HUDEP-2 (cell line): ENCODE results near the gene CTNNAL1.

Experiments used
- DNase-seq, 76 experiments: peaks; one replicate each; lab custom pipeline; 2025; ENCODE audit not compliant: unreplicated experiment in 76 of 76; lab: John Stamatoyannopoulos, UW

CTNNAL1 gene

GRCh38 chr9:109028457-109028856, 15.2 kb upstream of the CTNNAL1 start:
- no peak for DNase-seq

GRCh38 chr9:109027176-109027575, 13.9 kb upstream of the CTNNAL1 start:
- peak in 1 of 76 experiments; percentile 2 for DNase-seq

- DNase-seq = no peak
Observed at GRCh38 chr9:109026306-109026705, 13.0 kb upstream of the CTNNAL1 start.

- no peak for DNase-seq
Observed at GRCh38 chr9:109022873-109023272, 9.6 kb upstream of the CTNNAL1 start.

GRCh38 chr9:109020581-109021511, 7.5 kb upstream of the CTNNAL1 start:
- no peak for DNase-seq

GRCh38 chr9:109020113-109020512, 6.8 kb upstream of the CTNNAL1 start:
- no peak for DNase-seq

GRCh38 chr9:109019420-109019819, 6.1 kb upstream of the CTNNAL1 start:
- no peak for DNase-seq

- DNase-seq = no peak
Observed at GRCh38 chr9:109017493-109017892, 4.2 kb upstream of the CTNNAL1 start.

DNA sequence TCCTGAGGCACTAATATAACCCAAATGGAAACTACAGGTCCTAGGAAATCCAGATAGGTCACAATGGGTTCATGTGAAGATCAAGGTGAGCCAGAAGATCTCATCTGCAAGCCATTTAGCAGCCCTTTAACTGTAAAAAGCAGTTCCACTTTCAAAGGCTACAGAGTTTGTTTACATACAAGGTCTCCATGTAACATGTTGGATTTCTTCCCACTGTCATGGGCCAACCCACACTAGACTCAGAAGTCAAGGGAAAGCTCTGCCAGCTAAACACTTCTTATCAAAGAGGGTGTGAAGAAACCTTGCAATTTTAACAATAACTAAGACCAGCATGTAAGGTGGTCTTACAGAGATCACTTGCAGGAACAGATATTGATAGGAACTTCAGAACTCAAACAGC, 3.8 kb upstream of the CTNNAL1 start:
- DNase-seq = no peak

- DNase-seq = no peak
Observed at GRCh38 chr9:109016132-109016531, 2.8 kb upstream of the CTNNAL1 start.

DNA sequence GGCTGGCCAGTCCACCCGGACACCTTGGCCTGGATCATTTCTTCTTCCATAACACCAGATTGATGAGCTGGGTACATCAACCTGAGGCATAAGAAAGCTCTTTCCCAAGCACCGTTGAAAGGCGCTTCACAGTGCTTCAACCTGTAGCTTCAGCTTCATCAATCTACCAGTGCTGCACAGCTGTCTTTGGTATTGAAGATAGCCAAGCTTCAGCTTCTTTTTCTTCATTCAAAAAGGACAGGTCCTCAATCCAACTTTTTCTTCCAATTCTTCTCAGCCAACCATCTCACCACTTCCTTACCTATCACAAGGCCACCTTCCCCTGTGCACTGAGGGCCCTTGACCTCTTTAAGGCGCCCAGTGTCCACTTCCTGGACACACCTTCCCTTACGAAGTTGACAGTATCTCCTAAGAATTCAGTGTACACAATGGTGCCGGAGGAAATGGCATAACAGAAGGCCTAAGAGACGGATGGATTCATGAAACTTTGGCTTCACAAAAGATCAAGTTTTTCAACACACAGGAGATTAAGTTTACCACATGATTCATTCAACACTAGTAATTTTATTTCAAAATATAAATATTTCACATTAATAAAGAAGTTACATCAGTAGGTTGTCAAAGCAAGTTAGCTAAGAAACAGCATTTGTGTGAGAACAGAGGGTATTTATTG, 1.4 kb upstream of the CTNNAL1 start:
- DNase-seq = no peak

- peak in 4 of 76 experiments; percentile 5 to 71 (median 40) for DNase-seq
Observed at GRCh38 chr9:109013679-109014607, 644 bp upstream of the CTNNAL1 start.

DNA sequence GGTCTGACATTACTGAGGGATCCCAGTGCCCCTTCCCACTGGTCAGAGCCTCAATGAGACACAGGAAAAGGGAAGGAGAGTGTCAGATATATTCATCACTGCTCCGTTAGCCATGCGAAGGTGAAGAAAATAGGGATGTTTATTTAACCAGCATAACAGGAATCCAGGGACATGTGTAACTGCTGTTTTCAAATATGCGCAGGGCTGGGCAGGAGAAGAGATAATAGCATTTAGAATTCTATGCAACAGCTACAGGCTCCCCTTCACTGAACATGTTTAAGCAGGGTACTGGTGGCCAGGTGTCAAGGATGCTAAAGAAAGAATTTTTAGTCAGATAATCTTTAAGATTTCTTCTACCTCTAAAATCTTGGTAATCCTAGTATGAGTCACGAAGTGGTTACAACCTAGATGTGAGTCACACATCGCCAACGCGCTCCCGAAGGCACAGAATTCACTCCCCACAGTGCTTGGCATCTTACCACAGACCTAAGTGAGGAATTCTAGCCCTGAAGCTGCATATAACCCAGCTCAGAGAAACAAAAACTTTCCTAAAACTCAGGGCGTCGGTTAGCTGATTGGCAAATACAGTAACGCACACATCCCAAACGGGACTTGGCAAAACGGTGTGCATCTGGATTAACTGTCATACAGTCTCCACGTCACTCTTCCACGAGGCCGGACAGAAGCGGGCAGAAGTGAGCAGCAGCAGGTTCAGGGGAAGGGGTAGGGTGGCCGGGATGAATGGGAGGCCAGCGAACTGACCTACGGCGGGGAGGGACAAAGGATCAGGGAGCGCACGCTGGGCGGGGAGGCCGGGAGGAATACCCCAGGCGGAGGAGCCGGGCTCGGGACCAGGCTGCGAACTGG, 1.1 kb downstream of the CTNNAL1 start:
- DNase-seq = peak in 33 of 76 experiments; percentile 4 to 54 (median 20)

GRCh38 chr9:109011231-109011671, 2.0 kb downstream of the CTNNAL1 start:
- DNase-seq = no peak

GRCh38 chr9:109010746-109011145, 2.6 kb downstream of the CTNNAL1 start:
- DNase-seq = peak in 19 of 76 experiments; percentile 1 to 44 (median 13)

GRCh38 chr9:109005678-109006077, 7.6 kb downstream of the CTNNAL1 start:
- no peak for DNase-seq

DNA sequence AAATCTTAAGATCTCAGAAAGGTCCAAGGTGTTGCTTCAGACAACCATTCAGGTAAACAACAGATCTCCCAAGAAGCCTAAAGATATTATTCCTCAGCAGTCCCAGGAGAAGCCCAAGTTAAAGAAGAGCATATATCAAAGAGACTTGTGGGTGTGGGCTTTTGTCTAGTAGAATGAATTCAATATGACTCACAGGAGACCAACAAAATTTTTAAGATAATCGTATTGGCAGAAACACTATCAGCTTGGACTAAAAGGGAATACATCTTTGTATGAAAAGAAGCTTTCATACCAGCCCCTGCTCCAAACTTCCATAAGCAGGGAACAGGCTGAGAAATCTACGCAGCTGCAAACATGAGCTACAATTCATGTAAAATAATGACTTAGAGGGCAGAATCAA, 10.2 kb downstream of the CTNNAL1 start:
- DNase-seq = no peak

GRCh38 chr9:109002141-109002540, 11.2 kb downstream of the CTNNAL1 start:
- no peak for DNase-seq

DNA sequence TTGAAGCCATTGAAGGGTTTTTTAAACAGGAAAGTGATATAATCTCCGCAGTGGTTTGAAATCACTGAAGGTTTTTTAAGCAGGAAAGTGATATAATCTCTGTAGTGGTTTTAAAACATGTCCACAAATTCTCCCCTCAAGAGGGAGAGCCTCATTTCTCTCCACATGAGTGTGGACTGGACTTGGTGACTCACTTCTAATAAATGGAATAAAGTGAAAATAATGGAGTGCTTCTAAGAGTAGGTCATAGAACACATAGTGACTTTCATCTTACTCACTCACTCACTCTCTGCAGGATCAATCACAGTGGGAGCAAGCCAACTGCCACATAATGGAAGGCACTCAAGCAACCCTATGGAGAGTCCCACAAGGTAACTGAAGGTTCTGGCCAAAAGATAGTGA, 12.0 kb downstream of the CTNNAL1 start:
- DNase-seq = no peak

DNA sequence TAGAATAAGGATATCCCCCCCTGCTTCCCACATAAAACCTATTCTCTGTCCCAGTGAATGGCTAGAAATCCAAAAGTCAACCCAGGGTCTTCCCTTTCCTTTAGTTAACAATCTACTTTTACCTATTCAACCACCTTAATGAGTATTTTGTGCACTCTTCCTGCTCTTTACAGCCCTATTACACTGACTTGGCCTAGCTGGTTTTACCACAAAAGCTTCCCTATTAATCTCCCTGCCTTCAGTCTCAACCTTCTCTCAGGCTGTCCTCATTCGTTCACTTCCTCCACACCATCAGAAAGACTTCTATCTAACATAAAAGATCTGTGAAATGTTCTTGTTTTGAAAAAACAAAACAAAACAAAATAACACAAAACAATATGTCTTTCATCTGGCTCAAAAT, 16.2 kb downstream of the CTNNAL1 start:
- DNase-seq = no peak
